NCI-H2029 (cell line): ENCODE results near the gene STING1.

ENCODE experiments used
- DNase-seq: peaks from one replicate; lab custom pipeline; 2025; lab: John Stamatoyannopoulos, UW

Gene STING1

GRCh38 chr5:139468421-139468931 is 14.1 kb downstream of the STING1 start:
- DNase-seq = no peak

- no peak for DNase-seq
Measured at GRCh38 chr5:139462586-139463276, 19.8 kb downstream of the STING1 start, which contains the start of gene ECSCR. TSS of gene ECSCR (minus strand) at chr5:139462743. CDS start at chr5:139462670, 73 bp downstream.

- DNase-seq = no peak
Measured at GRCh38 chr5:139461698-139462097, 20.9 kb downstream of the STING1 start.

- DNase-seq = no peak
Measured at GRCh38 chr5:139461176-139461575, 21.4 kb downstream of the STING1 start.

- DNase-seq = no peak
Measured at GRCh38 chr5:139460455-139460854, 22.1 kb downstream of the STING1 start.

- DNase-seq = no peak
Measured at GRCh38 chr5:139459451-139459934, 23.1 kb downstream of the STING1 start.

- DNase-seq = no peak
Measured at GRCh38 chr5:139458580-139459407, 23.8 kb downstream of the STING1 start.

- no peak for DNase-seq
Measured at GRCh38 chr5:139457653-139458306, 24.8 kb downstream of the STING1 start.

GRCh38 chr5:139457241-139457640 is 25.3 kb downstream of the STING1 start:
- DNase-seq = no peak

- DNase-seq = no peak
Measured at GRCh38 chr5:139456776-139457175, 25.8 kb downstream of the STING1 start.

- no peak for DNase-seq
Measured at GRCh38 chr5:139454568-139455290, 27.8 kb downstream of the STING1 start.

- DNase-seq = no peak
Measured at GRCh38 chr5:139453683-139454567, 28.6 kb downstream of the STING1 start.

GRCh38 chr5:139451878-139452660 is 30.5 kb downstream of the STING1 start:
- DNase-seq = no peak

GRCh38 chr5:139451176-139451575 is 31.4 kb downstream of the STING1 start:
- DNase-seq = no peak

- no peak for DNase-seq
Measured at GRCh38 chr5:139446956-139447779, 35.4 kb downstream of the STING1 start.

GRCh38 chr5:139445325-139446170 is 37.0 kb downstream of the STING1 start:
- DNase-seq = no peak

- DNase-seq = peak; percentile 20
Measured at GRCh38 chr5:139443831-139444453, 38.6 kb downstream of the STING1 start.
